Measurements from ENCODE around the gene MFRP.

MFRP gene

DNA sequence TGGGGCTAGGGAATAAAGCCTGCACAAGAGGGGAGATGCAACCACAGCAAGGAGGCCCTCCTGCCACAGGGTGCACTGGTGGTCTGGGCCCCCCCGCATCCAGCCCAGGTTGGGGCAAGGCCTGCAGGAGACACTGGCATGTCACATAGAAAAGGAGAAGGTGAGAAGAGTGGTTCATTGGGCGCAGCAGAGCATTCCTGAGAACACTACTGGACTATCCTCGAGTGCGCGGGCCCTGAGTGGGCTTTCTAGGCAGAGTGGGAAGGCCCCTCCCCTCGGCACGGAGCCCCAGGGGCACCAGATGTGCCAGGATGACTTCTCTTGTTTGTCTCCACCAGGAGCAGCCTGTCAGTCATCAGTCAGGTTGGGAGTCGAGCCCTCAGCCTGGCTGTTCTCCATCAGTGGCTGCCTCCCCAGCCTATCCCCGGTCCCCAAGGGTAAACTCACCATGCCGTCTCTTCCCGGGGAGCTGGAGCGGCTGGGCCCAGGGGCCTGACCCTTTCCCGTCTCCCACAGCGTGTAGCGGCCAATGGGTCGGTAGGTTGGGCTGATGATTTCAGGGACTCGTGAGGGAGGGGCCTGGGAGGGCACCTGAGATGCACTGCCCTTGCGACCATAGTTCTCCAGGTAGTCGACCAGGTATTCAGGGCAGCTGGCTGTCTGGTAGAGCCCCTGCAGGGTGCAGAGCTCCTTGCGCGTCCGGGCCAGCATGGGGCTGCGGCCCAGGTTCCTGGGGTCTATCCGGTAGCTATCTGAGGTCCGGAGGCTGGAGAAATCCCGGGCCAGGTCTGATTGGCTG lies 26.0 kb upstream of the MFRP start:
- no peak for DNase-seq

DNA sequence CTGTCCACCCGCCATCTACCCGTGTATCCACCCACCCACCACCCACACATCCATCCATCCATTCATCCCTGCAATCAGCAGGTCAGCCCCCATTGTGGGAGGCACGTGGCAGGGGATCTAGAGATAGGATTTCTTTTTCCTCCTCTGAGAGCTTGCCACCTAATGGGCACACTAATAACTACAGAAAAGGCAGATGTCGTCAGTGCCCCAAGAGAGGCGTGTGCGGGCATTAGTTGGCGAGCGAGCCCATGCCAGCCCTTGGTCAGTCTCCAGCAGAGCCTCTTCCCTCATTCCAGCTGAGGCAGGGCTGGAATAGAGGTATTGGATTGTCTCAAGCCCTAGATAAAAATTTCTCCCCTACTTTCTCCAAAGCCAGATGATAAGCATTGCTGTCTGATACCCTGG lies 25.3 kb upstream of the MFRP start:
- DNase-seq: no peak

DNA sequence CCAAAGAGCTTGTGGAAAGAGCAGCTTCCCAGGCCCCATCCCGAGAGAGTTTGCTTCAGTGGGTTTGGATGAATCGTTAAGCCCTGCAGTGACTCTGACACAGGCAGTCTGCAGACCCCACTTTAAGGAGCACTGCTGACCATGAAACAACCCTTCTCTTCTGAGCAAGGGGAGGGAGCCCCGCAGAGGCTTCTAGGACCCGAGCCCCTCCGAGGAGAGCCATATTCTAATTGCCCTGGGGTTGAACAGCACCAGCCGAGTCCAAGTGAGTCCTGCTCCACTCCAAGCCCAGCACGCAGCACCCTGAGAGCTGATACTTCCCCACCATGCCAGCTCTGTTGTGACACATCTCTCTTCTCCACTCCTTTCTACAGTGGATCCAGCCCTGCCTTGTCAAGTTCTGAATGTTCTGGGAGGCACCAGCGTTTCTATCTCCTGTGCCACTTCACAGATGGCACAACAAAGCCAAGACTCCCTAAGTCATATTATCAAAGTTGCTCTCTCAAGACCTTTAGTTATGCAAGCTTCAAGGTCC lies 24.6 kb upstream of the MFRP start:
- no peak for DNase-seq

DNA sequence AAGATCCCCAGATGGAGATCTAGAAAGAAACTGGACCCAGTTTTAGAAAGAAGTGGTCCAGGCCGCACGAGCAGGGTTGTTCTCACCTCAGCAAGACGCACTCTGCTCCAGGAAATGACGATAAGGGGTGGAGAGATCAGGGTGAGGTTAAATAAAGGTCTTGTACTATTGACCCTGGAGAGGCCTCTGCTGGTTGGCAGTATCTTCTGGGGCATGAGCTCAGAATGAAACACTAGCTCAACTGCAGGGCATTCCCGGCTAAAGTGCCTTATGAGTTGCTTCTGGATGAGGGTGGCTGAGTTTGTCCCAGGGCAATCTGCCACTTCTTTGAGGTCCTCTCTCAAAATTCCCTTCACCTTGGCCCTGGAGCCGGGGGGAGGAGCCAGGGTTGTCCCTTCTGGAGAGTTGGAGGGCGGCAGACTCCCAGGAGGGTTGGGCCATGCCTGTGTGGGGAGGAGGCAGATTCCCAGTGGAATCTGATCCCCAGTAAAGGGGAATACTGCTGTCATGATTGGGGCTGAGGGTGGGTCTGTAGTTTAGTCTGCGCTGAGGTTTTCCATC lies 24.1 kb upstream of the MFRP start:
- DNase-seq: no peak

DNA sequence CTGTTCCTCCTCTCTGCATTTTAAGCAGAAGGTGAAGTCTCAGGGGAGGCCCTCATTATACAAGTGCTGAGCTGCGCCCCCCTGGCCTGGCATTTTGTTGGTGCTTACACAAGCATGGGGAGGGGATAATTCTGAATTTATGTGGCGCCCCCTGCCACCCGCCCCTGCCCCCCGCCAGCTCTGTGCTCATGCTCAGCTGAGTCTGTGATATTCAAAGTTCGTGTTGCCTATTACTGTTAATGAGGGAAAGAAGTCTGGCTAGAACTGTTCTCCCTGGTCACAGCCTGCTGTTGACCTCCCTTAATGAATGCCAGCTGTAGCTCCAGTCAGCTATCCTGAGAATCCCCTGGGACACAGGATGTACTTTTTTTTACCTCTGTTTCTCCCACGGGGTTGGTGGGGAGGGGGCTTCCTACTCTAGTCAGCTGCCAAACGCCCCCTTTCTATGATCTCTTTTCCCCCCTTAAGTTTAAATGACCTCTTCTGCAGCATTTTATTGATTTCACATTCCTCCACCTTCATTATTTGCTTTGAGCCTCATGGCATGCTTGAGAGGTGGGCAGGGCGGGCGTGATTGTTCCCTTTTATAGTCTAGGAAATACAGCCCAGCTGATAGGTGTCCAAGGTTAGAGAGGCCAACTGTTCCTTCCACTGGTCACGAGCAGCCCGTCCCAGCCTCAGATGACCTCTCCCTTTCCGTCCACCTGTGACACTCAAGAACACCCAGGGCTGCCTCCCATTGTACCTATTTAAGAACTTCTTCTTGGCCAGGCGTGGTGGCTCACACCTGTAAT lies 22.8 kb upstream of the MFRP start:
- no peak for DNase-seq

DNA sequence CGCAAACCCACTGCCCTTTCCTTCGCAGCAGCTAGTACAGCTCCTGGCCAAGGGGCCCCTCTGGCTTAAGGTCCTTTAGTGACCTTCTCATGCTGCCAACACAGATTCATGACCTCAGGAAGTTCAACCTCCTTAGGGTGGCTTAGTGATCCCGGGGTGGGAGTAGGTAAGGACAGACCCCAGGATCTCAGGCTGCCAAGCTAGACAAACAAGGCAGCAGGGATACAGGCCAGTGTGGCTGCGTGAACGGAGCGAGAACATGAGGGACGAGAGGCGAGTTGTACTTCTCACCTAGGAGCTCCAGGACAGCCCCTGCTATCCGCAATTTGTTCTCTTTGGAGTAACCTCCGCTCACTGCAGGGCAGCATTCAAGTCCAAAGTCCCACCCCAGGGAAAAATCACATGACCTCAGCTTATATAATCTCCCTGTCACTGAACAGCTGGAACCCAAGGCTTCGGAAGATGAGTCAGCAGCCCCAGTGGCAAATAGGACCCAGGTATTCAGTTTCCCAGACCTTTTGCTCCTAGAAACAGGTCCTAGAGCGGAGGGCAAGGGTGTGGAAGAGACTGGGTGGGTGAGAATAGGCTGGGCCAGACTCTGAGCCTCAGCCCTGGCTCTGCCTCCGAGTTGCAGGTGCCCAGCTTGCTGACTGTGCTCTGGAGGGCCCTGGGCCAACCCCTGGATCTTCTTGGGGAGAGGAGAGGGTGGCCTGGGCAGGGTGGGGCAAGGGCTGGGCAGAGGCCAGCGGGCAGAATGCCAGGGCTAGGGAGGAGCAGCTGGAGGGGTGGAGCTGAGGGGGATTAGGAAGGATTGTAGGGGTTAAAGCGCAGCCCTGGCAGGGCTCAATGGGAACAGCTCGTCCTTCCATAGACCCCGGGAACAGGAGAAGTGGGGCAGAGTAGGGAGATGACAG lies 21.9 kb upstream of the MFRP start:
- no peak for DNase-seq

- no peak for DNase-seq
These were observed 21.2 kb upstream of the MFRP start for GRCh38 chr11:119367661-119368120.

GRCh38 chr11:119366690-119367620 lies 20.4 kb upstream of the MFRP start:
- DNase-seq: no peak

DNA sequence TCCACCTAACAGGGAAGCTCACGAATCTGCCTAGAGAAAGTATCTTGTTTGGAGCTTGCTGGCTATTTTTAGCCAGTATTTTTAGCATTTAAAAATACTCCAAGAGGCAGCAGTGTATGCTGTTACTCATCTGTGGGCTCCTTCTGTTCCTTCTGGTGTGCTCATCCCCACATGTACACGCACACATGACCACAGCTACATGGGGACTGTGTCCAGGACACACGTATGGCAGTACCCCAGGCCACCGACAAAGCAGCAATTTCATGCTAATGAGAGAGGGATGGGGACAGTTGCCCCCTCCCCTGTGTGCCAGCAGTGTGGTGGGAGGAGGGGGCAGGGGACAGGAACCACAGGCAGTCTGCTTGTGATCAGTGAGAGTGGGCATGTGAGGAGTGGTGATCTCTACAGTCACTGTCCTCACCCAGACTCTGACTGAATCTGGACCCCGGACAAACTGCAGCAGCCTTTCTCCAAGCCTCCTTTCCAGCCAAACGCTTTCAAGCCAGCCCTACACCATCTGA lies 18.6 kb upstream of the MFRP start:
- DNase-seq: no peak

DNA sequence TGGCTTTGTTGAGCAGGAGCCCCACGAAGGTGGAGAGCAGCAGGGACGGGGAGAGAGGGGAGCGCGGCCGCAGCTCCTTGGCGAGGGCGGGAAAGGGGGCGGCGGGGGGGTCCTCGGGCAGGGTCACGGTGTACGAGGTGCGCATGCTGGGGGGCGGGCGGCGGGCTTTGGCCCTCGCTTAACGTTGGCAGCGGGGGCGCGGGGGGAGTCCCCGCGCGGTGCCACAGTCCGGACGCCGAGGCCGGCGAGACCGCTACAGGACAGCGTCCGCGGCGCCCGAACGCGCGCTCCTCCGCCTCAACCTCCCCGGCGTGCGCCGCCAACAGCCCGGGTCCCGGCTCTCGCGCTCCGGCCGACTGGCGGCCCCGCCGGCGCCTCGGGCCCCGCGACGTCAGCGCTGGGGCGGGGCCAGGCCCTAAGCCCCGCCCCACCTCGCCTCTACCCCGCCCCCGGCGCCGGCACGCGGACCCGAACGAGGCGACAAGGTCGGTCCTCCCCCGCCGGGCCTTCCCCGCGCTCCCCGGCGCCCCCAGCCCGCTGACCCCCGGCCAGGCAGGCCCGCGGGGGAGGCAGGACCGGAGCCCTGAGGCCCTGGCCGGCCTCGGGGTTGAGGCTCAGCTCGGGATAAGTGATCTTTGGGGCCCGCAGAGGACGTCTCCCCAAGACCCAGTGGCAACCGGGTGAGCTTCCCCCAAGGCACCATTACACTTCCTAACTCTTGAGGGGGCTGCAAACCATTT lies 17.5 kb upstream of the MFRP start:
- peak; percentile 68 for DNase-seq

DNA sequence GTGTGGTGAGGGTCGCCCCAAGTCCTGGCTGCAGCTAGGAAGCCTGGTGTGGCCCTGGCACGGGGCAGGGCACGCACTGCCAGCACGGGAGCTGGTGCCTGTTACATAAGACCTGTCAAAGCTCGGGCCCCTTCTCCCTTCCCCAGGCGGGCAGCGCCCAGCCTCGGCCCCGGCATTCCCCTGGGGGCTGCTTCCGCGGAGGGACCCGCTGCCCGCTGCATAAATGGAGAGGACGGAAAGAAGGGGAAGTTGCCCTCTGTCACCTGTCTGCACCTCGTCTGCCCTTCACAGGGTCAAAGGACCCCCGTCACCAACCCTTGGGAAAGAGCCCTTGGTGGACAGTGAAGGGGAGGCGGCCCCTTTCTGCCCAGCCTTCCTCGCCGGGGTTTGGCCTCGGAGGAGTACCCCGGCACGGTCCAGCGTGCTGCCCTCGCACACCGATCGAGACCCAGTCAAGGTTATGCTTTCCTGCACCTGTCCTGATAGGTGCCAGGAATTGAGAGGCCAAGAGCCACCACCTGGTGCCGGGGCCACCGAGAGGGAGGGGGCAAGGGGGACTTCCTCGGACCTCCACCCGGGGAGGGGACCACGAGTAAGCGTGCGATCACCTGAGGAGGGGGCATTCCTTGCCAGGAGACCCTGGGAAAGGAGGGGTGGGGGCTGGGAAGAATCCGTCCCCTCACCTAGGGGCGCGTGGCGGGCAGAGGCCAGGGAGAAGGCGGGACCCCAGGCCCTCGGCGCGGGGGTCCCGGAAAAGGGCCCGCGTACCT lies 16.8 kb upstream of the MFRP start:
- DNase-seq: no peak

DNA sequence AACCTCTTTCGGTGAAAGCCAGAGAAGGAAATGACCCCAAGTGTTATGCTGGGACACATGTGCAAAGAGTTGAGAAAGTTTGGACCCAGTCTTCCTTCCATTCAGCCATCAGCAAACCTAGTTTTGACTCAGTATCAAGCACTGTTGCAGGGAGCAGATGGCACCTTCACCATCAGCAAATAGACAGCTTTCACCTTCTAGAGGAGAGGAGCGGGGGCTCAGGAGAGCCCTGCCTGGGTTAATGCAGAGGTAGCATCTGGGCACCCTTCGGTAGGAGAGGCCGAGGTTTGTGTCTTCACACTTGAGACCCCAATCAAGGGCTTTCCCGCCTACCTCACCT lies 16.2 kb upstream of the MFRP start:
- DNase-seq: no peak

DNA sequence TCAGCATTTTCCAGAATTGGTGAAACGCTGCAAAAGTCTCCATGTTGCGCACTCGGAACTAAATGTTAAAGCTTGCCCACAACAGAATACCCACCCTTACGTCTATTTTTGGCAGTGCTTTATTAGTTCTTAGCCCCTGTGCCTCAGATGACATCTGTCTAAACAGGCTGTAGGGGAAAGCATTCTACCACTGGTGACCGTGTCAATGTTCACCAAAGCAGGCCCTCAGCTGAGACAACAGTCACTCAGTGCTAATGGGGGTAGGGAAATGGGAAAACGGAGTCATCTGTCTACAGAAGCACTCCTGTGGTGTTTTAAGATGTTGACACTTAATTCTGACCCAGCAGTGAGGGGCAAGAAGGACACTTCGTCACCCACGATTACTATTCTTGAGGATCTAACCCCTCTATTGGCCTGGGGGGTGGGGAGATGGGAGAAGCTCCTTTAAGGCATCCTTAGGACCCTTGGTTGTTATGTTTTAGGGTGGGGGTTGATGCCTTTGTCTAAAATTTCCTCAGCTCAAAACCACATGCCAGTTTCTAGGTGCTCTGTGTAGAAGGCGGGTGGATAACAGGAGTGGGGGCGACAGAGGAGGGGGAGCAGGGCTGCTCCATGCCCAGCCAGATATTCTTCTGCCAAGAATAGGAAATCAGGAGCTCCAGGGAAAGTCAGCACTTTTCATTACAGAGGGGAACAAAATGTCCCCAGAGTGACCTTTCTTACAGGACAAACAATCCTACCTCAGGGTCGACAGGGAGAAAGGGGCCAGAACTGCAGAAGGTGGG lies 15.6 kb upstream of the MFRP start:
- DNase-seq: no peak

- no peak for DNase-seq
These were observed 14.7 kb upstream of the MFRP start for GRCh38 chr11:119361056-119361787.

GRCh38 chr11:119359365-119360214 lies 13.1 kb upstream of the MFRP start:
- DNase-seq: no peak

DNA sequence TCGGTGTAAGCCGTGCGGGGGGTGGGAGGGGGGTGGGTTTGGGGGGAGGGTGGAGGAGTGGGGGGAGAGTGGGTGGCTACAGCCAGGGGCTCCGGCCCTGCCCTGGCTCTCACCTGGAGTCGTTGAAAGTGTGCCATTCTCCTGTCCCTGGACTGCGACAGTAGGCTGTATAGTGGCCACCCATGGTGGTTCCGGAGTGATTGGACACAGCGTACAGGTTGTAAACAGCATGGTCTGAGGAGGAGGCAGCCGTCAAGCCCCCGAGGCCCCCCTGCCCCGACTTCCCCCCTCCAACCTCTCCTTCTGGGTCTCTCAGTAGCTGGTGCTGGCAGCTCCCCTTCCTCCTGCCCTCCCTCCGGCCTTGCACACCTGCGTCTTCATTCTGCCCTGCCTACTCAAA lies 10.6 kb upstream of the MFRP start:
- no peak for DNase-seq
